GM19324 (cell line): ENCODE results near the gene CHMP1B.

ENCODE experiments used
- ATAC-seq: cut with Tn5 transposase; IDR thresholded peaks from one replicate; pipeline ENCODE4 v1.9.1; 2021; ENCODE audit warnings: mild to moderate bottlenecking, moderate library complexity; ENCODE audit not compliant: unreplicated experiment, low FRiP score

CHMP1B gene

DNA sequence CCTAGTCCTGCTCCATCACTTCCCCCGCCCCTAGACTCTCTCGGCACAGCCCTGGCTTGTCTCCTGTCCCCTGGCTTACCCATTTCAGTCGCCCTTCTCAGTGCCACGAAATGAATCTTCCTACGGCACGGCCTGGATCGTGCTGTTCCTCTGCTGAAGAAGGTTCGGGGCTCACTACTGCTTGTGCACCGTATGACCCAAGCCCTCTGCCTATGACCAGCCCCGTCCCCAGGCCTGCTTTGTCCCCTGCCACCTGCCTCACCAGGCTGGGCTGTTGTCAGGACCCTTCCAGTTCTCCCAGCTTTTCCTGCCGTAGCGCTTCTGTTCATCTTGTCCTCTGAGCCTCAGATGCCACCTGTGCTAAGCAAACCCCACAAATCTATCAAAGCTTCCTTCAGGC is 13.9 kb downstream of the CHMP1B start:
- no peak for ATAC-seq

DNA sequence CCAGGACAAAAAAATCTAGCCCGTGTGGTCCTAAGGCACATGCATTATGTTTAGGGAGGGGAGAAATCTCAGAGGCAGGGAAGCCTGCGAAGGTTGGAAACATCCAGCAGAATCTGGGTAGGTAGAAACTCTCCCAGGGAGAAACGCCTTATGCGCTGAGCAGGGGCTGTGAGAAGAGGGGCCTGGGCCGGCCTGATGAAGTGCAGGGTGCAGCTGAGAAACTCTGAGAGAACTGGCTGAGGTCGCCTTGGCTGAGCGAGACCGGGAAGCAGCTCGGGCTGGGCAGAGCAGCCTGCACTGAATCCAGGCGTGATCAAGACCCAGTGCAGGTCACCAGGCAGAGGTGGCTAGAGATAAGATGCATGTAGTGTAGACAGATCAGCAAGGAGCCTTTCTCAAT is 15.1 kb downstream of the CHMP1B start:
- no peak for ATAC-seq

DNA sequence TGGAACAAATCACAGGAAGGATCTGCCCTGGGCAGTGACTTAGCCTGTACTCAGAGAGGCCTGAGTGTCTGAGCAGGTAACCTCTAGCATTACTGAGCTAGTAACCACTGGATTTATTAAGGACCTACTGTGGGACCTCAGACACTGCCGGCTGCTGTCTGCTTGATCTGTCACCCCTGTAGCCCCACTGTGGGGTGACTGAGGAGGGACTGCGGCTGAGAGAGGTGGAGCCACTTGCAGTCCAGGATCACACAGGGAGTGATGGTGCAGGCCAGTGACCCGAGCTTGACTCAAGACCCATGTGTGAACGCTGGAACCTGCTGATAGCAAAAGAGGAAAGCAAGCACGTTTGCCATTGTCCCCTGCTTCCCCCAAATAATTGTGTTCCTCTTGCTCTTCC is 15.6 kb downstream of the CHMP1B start:
- ATAC-seq = no peak

DNA sequence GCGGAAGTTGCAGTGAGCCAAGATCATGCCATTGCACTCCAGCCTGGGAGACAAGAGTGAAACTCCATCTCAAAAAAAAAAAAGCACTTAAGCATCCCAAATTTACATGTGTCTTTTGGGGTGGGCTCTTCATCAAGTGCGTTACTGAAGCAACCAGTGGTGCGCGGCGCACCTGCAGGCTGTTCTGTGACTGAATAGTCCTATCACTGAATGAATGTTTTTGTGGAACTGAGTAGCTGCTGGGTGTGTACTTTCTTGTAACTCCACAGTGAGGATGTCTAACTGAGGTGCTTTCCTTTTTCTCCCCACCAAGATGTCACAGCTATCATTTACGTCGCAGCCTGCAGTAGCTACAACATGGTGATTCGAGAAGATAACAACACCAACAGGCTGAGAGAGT is 17.0 kb downstream of the CHMP1B start:
- no peak for ATAC-seq

DNA sequence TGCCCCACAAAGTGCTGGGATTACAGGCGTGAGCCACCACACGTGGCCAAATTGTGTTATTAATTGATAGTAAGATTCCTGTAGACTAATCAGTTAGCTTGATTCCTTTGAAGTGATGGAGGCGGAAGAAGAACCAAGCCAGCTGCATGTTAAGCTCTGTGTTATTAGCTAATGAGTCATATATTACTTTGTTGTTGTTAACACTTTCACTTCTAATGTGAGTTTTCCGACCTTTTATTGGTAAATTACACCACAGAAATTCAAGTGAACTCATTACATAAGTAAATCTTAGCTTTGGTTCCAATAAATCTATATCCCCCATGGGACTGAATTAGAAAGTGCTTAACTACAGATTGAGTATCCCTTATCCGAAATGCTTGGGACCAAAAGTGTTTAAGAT is 20.3 kb downstream of the CHMP1B start:
- no peak for ATAC-seq

DNA sequence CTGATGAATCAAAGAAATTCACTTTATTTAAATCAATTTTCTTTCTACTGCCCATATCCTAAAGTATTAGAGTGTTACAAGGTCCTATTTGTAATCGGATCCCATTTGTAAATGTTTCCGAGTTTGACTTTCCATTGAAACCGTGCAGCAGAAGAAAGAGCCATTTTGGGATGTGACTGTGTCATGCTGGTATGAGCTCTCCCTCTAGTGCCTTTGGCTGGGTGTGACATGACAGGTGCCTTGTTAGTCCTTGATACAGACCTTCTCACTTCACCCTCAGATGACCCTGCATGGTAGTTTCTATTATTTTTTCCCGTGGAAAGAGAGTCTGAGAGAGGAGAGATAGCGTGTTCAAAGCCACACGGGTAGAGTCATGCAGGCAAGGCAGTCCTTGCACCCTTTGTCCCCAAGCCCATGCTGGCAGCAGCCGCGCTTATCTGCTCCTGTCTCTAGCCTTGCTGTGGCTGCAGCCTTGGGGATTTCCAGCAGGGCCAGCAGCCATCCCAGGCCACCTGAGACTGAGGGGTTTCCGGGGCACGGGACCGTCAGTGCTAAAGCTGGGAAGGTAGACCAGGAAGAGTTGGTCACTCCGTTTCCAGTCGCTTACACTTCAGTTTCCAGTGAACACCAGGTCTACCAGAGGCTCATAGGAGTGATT is 21.4 kb downstream of the CHMP1B start:
- no peak for ATAC-seq

DNA sequence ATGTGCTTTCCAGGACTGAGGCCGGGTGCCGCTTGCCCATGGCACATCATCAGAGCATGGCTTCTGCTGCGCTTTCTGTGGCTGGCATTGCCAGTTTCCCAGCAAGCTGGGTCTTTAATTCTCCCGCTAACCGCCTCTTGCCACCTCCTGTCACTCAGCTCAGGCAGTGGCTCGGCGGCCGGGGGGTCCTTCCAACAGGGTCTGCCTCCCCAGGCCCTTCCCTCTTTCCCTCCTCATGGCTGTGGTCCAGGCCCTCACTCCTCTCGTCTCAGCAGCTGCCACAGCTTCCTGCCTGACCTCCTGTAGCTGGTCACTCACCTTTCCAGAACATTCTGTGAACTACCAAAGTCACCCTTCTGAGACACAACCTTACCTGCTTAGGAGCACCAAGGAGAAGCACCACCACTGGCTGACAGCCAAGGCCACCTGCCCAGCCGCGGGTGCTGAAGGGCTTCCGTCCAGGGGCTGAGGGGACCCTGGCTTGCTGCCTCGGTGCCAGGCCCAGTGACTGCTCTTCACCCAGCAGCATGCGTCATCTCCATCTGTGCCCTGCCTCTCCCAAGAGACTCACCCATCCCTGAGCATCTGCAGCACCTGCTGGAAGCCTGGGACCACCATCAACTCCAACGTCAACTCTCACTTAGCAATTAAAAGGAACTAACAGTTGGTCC is 22.6 kb downstream of the CHMP1B start:
- ATAC-seq = no peak

DNA sequence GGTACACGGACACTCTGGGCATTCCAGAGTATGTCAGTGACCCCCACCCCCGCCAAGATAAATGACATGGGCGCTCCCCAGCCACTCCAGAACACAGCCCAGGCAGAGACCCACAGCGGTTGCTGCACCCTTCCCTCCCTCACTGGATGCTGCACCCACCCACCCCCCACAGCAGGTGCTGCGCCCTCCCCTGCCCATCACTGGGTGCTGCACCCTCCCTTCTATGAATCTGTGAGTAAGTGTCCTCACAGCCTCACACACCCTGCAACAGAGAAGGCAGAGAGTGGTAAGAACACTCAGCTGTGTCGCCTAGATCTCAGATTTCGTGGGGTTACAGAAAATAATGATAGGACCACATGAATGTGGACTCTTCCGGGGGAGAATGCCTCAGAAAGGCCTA is 23.5 kb downstream of the CHMP1B start:
- no peak for ATAC-seq

DNA sequence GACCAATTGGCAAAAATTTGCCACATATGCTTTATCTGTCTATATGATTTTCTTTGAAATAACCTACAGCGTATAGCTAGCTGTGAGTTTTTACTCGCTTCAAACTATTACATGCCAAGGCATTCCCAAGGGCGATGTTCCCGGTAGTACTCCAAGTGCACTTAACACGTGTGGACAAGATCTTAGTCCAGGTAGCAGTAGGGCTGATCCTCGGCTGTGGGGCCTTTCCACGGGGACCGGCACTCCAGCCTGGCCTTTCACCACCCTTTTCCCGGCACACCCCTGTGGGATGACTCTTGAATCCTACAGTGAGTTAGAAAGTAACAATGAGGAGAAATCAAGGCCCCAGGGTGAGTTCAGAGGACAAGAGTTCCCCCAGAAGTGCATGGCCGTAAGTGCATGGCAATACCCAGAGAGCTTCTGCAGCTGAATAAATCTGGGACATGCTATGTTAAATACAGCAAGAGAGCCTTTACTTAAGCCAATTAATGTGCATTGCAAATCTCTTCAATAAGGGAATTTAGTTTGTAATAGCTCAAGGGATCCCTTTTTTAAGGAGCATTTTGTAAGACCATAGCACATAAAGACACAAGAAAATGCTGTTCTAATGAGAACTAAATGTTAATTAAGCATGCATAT is 26.4 kb downstream of the CHMP1B start:
- no peak for ATAC-seq

DNA sequence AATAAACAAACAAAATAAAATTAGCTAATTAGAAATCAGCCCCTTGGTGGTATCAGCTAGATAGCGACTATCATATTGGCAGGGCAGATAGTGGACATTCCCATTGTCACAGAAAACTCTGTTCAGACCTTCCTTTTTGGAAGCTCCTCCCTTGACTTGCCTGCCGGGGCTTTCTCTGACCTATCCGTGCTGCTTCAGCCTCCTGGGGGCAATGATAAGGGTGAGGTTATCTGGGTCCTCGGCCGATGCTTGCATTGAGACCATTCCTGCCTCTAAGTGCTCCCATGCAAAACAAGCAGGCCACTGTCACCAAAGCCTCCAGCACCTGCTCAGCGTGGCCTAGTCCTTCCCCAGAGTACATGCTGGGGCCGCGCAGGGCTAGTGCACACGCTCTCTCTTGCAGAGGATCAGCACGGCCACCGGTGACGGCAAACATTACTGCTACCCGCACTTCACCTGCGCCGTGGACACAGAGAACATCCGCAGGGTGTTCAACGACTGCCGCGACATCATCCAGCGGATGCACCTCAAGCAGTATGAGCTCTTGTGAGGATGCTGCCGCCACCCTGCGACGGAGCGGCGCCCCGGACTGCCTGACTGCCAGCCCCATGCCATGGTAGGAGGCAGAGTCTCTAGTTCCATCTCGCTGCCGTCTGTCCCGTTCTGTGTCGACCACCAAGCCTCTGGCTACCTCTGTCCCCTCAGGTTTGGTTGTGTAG is 29.5 kb downstream of the CHMP1B start:
- no peak for ATAC-seq

DNA sequence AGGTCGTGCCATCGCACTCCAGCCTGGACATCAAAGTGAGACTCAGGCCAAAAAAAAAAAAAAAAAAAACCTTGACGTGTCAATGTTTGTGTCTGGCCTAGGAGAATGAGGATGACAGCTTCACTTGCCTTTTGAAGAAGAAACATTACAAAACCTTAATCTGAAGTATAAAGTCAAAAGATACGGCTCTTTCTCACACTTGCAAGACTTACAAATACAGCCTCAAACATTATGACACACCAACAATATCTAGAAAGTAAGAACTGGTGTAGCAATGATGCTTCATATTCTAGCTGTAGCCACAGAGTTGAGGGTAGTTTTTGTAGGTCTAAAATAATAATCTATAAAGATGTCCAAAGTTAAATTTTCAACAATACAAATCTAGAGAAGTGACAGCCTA is 31.4 kb downstream of the CHMP1B start:
- ATAC-seq = no peak

DNA sequence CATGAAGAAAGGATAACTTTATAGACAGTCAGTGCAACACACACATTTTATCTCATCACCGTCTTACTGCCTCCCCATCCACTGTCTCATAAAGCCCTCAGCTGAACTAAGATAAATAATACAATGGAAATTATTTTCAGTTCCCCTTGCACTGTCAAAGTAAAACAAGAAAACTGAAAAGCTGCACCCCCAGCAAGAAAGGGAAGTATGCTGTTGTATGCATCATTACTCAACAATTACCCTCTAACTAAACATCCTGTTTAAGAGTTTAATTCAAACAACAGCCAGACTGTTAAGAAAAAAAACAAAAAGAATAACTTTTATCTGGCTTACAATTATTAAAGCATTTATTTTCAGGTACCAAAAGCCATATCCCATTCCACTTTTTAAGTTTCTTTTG is 31.9 kb downstream of the CHMP1B start:
- ATAC-seq = no peak

DNA sequence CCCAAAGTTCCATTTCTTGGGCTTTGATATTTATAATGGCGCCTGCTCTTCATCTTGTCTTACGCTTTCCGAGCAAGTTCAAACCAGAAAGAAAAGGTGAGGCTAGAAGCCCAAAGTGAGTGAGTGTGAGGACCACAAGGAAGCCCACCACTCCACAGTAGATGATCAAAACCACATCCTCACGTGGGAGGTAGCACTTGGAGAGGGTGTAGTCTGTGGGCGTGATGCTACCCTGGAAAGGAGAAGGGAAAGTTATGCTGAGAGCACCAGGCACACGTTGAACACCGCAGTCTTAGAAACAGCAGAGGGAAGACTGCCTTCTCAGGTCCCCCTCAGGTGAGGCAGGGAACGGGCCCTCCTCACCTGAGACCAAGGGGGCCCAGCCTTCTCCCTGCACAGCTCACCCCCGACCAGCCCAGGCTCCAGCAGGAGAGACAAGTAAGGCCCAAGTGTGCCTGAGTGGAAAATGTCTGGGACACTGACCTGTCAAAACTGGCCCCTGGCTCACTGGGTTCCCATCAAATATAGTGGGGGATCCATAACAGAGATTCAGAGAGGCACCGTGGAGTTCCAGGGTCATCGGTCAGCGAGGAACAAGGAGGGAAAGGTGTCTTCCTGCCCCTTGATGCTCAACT is 33.3 kb downstream of the CHMP1B start:
- ATAC-seq = no peak

DNA sequence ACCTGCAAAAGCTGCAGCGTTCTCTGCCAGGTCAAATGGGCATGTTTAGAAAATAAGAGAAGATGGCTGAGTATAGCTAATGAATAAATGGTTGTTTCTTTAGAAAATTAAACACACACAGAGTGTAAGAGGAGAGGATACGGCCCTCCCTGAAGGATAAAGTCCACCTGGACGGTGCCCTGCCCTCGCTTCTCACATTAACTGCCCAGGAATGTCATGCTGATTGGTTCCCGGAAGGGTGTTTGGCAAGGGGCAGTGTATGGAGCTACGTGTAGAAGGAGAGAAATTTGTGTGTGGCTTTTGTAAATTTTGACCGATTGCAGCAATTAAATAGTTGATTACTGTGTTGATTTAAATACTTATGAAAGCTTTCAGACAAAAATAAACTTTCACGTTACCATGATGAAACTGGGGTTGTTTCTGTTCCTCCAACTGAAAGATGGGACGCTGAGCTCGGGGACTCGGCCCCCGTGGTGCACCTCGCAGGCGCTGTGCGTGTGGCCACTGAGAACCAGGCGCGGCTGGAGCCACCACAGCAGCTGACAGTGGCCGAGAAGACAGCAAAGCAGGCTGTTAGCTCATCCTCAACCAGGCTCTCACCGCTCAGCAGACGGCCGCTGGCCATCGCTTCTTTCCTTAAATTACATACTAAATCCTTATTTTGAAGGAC is 34.2 kb downstream of the CHMP1B start:
- ATAC-seq = no peak

DNA sequence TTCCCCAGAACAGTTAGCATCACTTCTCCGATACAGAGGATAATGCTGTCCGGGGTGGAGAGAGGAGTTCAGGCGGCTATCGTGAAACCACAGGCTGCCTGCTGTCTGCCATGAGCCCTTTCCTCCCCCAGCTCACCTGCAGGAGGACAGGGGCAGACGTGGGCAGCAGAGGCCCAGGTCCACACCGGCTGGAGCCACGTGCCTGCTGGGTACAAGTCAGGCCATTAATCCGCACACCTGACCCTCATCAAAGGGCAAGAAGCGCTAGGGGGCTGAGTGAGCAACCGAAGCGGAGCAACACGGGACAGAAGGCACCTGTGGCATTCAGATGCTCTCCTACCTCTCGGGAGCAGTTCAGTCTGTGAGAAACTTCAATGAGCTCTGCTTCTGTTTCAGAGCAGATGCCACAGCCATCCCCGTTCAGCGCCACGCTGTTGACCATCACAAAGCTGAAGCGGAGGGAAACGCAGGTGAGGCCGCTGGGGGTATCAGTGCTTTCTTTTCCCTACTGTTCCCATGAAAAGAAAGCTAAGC is 35.4 kb downstream of the CHMP1B start:
- ATAC-seq = no peak

DNA sequence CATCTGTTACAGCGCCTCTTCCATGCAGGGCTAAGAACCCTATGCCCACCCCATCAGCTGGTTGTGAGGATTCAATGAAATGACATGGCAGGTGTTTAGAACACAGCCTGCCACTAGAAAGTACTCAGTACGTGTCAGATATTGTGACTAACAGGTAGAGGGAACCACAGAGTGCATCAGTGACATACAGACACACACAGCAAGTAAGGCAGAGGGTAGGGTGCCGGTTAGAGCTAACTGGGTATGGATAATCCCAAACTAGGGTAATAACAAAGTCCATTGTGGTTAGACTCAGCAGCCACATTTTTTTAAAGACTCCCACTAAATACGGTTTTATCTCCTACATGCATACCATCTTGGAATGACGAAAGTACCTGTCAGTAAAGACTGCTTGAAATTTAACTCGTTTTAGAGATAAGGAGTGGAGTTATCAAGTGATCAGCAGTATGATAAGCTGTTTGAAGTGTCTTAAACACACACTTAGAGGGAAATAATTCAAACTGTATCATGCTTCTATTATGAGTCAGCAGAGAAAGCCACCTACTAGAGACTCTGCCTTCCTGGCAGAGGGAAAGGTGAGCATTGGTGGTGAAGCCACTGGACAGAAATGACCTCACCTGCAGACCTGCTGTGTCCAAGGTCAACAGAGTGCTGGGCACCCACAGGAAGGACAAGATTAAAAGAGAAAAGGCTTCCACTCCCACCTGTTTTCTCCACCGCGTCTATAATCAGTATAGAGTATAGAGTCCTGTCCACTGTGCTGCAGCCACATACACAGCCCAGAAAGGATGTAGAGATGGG is 36.3 kb downstream of the CHMP1B start:
- no peak for ATAC-seq

DNA sequence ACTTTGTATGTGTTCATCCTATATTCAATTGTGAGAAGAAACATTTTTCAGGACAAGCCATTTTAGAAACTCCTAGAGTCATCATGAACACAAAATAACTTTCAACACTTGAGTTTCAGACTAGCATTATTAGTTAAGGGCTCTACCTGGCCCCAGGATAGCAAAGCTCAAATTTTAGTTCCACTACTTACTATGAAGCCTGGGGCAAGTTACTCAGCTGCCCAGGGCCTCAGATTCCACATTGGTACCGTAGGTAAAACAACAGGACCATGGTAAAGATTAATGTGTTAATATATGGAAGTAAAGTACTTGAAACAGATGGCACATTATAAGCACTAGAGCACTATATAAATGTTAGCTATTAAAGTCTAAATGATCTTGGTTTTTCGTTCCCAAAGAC is 37.5 kb downstream of the CHMP1B start:
- no peak for ATAC-seq

DNA sequence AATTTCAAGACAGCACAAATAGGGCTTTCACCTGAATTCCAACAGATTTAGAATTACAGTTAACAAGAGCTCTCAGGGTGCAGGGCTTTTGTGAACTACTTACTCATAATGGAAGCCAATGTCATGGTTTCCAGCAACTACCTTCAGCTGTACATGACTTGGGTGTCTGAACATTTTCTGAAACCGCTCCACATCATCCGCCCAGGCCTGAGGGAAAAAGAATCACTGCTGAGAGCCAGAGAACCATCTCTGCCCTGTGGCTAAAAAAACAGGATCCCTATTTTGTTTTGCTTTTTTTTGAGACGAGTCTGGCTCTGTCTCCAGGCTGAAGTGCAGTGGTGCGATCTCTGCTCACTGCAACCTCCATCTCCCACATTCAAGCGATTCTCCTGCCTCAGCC is 38.1 kb downstream of the CHMP1B start:
- no peak for ATAC-seq

DNA sequence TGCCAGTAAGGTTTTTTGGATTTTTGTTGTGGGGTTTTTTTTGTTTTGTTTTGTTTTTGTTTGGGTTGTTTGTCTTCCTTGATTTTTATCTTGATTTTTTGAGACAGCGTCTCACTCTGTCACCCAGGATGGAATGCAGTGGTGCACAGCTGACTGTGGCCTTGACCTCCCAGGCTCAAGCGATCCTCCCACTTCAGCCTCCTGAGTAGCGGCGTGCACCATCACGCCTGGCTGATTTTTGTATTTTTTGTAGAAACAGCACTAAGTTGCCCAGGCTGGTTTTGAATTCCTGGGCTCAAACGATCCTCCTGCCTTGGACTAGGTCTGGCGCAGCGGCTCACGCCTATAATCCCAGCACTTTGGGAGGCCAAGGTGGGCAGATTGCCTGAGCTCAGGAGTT is 40.5 kb downstream of the CHMP1B start:
- no peak for ATAC-seq
